Naive thymus-derived CD4-positive, alpha-beta T cell (primary cell): ENCODE results near the gene CXCL8. TPM values are rescaled to one million over a fixed set of nuclear protein-coding genes. Genes with fewer than 3 reads are reported as not detected.

ENCODE experiments used
- ATAC-seq: fragments of 150-1000 bp; cut with Tn5 transposase; 2 replicates; pipeline ENCODE4 v1.10.0; 2021; ENCODE audit warnings: mild to moderate bottlenecking, moderate library complexity
- CTCF ChIA-PET: fragments of 350-600 bp; sonication (Branson Sonifier 250); formaldehyde crosslinking; loops from one replicate; lab custom pipeline; 2021; ENCODE audit warnings: antibody characterized with exemption; lab: Charles Lee
- POLR2A ChIA-PET: fragments of 350-600 bp; sonication (Branson Sonifier 250); formaldehyde crosslinking; loops from one replicate; lab custom pipeline; 2021; ENCODE audit warnings: antibody characterized with exemption, inconsistent platforms; lab: Charles Lee
- DNase-seq, 9 donors: peaks; one replicate each; pipeline versions ENCODE4 v3.0.0 to v3.0.0-alpha.2; 2020 to 2022; ENCODE audit warnings: mixed read lengths in 1 of 9
- H3K27ac ChIP-seq: one replicate; pipeline ENCODE4 v1.7.0; 2013; ENCODE audit warnings: mild to moderate bottlenecking, low read depth, low read length, moderate library complexity
- H3K27me3 ChIP-seq, 2 donors: one replicate each; pipeline ENCODE4 v1.7.0; 2013; ENCODE audit warnings: low read length in 2 of 2, mild to moderate bottlenecking in 2 of 2, moderate library complexity in 2 of 2; ENCODE audit not compliant: control insufficient read depth in 2 of 2, insufficient read depth in 2 of 2
- H3K36me3 ChIP-seq, 3 experiments: 1 replicate in 2 of 3; 2 replicates in 1 of 3; pipeline ENCODE4 v1.7.0; 2013; ENCODE audit warnings: low read length in 3 of 3, mild to moderate bottlenecking in 3 of 3, moderate library complexity in 1 of 3; ENCODE audit not compliant: insufficient read depth in 3 of 3, control insufficient read depth in 2 of 3
- H3K4me1 ChIP-seq, 2 donors: one replicate each; pipeline ENCODE4 v1.7.0; 2013; ENCODE audit warnings: low read length in 2 of 2, mild to moderate bottlenecking in 2 of 2, moderate library complexity in 1 of 2; ENCODE audit not compliant: control insufficient read depth in 2 of 2, insufficient read depth in 2 of 2
- H3K4me3 ChIP-seq: 2 replicates; pipeline ENCODE4 v1.7.0; 2013; ENCODE audit warnings: mild to moderate bottlenecking, low read length
- H3K9me3 ChIP-seq, 3 experiments: 1 replicate in 2 of 3; 2 replicates in 1 of 3; pipeline ENCODE4 v1.7.0; 2013; ENCODE audit warnings: low read length in 3 of 3; ENCODE audit not compliant: control insufficient read depth in 2 of 3
- H3K27ac Mint-ChIP-seq, 9 donors: one replicate each; pipeline ENCODE4 v1.8.0; 2020 to 2022; ENCODE audit warnings: mixed read lengths in 9 of 9, mild to moderate bottlenecking in 8 of 9, moderate library complexity in 5 of 9, inconsistent platforms in 2 of 9
- H3K27me3 Mint-ChIP-seq, 5 donors: one replicate each; pipeline ENCODE4 v1.8.0; 2021 to 2022; ENCODE audit warnings: mixed read lengths in 5 of 5, mild to moderate bottlenecking in 1 of 5
- H3K36me3 Mint-ChIP-seq, 5 donors: one replicate each; pipeline ENCODE4 v1.8.0; 2020 to 2022; ENCODE audit warnings: mixed read lengths in 5 of 5, mild to moderate bottlenecking in 3 of 5, inconsistent platforms in 1 of 5
- H3K4me1 Mint-ChIP-seq, 7 donors: one replicate each; pipeline ENCODE4 v1.8.0; 2020 to 2022; ENCODE audit warnings: mixed read lengths in 7 of 7, mild to moderate bottlenecking in 3 of 7, inconsistent platforms in 1 of 7
- H3K4me3 Mint-ChIP-seq, 10 donors: one replicate each; pipeline ENCODE4 v1.8.0; 2020 to 2022; ENCODE audit warnings: mild to moderate bottlenecking in 10 of 10, mixed read lengths in 10 of 10, moderate library complexity in 6 of 10, inconsistent platforms in 2 of 10
- H3K9me3 Mint-ChIP-seq, 11 donors: one replicate each; pipeline ENCODE4 v1.8.0; 2020 to 2022; ENCODE audit warnings: mixed read lengths in 11 of 11, mild to moderate bottlenecking in 4 of 11, inconsistent platforms in 1 of 11, moderate library complexity in 1 of 11
- intact Hi-C, 2 donors: fragments of 100-400 bp; cut with micrococcal nuclease; formaldehyde crosslinking; loops; one replicate each; pipeline ENCODE4 v1.15.1; 2023
- polyA plus RNA-seq, 2 donors: library from polyadenylated mRNA; unstranded; fragments of 300-500 nt; fragmentation: Illumina TruSeq; gene quantifications; one replicate each; pipeline ENCODE4 v1.2.3, GENCODE V29; 2021
- total RNA-seq, 6 experiments: library from RNA in 5 of 6; stranded (reverse) in 5 of 6; gene quantifications; 1 replicate in 5 of 6; 2 replicates in 1 of 6; pipeline ENCODE4 v1.2.3 and lab custom pipeline; 2021 to 2026

CXCL8 gene
- total and polyA plus RNA-seq, 7 experiments from 2014 or later: 0.20 to 501 (median 3.6) TPM; not detected in 1

DNA sequence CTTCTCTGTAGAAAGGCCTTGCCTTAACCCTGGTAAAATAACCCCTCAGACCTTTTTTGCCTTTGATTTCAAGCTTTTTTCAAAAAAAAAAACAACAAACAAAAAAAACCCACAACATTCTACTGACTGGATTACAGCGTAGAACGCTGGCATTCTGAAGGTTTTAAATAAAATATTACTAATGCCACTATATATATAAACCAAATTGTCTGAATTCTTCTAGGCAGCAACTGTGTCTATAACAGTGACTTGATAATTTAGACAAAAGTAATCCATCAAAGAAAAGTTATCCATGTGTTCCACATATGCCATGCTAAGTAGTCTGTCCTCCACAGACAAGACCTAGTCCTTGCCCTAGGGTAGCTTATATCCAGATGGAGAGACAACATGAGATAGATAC lies 33.6 kb upstream of the CXCL8 start:
- H3K36me3 ChIP-seq: no peaks in the 10 kb centered on the region
- H3K4me3 ChIP-seq: no peak overlapping the region
- no peak overlapping the region for H3K4me3 Mint-ChIP-seq
- H3K27ac Mint-ChIP-seq: no peak overlapping the region
- no peaks in the 10 kb centered on the region for H3K4me1 ChIP-seq
- H3K27ac ChIP-seq: no peak overlapping the region
- DNase-seq (no peak), ATAC-seq (no peak)
- intact Hi-C loops: no loop called here
- H3K27me3 Mint-ChIP-seq: peaks cover 0 to 7% (median 0%) of the 10 kb centered on the region in 5 donors
- ChIA-PET POLR2A (no interaction called here), CTCF (no interaction called here)
- no peaks in the 10 kb centered on the region for H3K27me3 ChIP-seq
- peaks cover 0 to 20% (median 0%) of the 10 kb centered on the region in 7 donors for H3K4me1 Mint-ChIP-seq
- peaks cover 0 to 4% (median 0%) of the 10 kb centered on the region in 11 donors for H3K9me3 Mint-ChIP-seq
- no peaks in the 10 kb centered on the region for H3K9me3 ChIP-seq
- peaks cover 0 to 2% (median 0%) of the 10 kb centered on the region in 5 donors for H3K36me3 Mint-ChIP-seq

DNA sequence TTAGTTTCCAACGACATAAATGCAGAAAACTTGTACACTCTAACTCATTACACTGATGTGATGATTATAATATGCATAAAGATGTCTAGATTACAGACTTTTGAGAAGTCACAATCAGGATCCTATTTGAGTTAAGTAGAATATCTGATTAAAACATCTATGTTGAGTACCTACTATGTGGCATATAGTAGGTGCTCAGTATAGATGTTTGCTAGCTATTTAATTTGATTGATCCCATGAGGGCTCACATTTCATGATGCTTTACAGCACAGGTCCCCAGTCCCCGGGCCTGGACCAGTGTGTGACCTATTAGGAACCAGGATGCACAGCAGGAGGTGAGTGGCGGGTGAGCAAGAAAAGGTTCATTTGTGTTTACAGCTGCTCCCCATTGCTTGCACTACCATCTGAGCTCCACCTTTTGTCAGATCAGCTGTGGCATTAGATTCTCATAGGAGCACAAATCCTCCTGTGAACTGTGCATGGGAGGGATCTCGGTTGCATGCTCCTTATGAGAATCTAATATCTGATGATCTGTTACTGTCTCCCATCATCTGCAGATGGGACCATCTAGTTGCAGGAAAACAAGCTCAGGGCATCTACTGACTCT lies 33.0 kb upstream of the CXCL8 start:
- Histone ChIP-seq H3K4me1 (no peaks in the 10 kb centered on the region), H3K27me3 (no peaks in the 10 kb centered on the region), H3K9me3 (no peaks in the 10 kb centered on the region), H3K36me3 (no peaks in the 10 kb centered on the region), H3K27ac (no peak overlapping the region), H3K4me3 (no peak overlapping the region)
- Mint-ChIP-seq H3K36me3 (peaks cover 0 to 2% (median 0%) of the 10 kb centered on the region in 5 donors), H3K4me1 (peaks cover 0 to 21% (median 0%) of the 10 kb centered on the region in 7 donors), H3K27me3 (peaks cover 0 to 7% (median 0%) of the 10 kb centered on the region in 5 donors), H3K9me3 (peaks cover 0 to 4% (median 0%) of the 10 kb centered on the region in 11 donors), H3K4me3 (no peak overlapping the region), H3K27ac (no peak overlapping the region)
- ATAC-seq: no peak
- intact Hi-C loops: no loop called here
- CTCF ChIA-PET: no interaction called here
- POLR2A ChIA-PET: no interaction called here
- no peak for DNase-seq

DNA sequence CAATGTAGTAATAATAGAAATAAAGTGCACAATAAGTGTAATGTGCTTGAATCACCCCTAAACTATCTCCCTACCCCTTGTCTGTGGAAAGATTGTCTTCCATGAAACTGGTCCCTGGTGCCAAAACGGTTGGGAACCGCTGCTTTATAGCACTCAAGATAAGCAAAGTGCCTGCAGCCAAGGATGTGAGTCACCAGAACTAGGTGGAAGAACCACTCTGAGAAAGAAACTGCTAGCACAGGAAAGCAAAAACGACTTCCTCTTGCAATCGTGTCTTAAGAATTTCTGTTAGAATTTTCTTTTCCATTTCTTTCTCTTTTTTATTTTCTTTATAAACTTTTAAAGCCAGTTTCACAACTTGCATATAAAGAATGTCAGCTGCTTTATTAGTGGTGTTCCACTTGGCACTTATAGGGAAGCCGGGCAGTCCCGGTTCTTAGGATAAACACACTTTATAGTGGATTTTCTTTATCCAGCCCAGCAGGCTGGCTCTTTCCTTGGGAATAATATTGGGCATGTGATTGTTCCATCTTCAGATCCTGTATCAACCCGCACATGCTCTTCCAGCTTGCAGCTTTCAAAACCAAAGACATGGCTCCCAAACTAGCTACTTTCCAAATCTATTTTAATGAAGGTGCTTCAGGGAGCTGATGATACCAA lies 32.3 kb upstream of the CXCL8 start:
- Histone ChIP-seq H3K27ac (no peak overlapping the region), H3K27me3 (no peaks in the 10 kb centered on the region), H3K4me1 (no peaks in the 10 kb centered on the region), H3K4me3 (no peak overlapping the region), H3K36me3 (no peaks in the 10 kb centered on the region), H3K9me3 (no peaks in the 10 kb centered on the region)
- ChIA-PET CTCF (no interaction called here), POLR2A (interaction anchor here (0.7 kb wide), 1 partner anchor 807 kb away, joined by 3 read pairs; no protein-coding TSS in a partner anchor)
- ATAC-seq (peak; percentile 33), DNase-seq (no peak)
- Mint-ChIP-seq H3K27me3 (peaks cover 0 to 7% (median 0%) of the 10 kb centered on the region in 5 donors), H3K27ac (no peak overlapping the region), H3K9me3 (peaks cover 0 to 4% (median 0%) of the 10 kb centered on the region in 11 donors), H3K36me3 (peaks cover 0 to 2% (median 0%) of the 10 kb centered on the region in 5 donors), H3K4me1 (peaks cover 0 to 21% (median 0%) of the 10 kb centered on the region in 7 donors), H3K4me3 (peak overlapping the region in 1 of 10 donors; percentile 54)
- intact Hi-C loops: no loop called here

DNA sequence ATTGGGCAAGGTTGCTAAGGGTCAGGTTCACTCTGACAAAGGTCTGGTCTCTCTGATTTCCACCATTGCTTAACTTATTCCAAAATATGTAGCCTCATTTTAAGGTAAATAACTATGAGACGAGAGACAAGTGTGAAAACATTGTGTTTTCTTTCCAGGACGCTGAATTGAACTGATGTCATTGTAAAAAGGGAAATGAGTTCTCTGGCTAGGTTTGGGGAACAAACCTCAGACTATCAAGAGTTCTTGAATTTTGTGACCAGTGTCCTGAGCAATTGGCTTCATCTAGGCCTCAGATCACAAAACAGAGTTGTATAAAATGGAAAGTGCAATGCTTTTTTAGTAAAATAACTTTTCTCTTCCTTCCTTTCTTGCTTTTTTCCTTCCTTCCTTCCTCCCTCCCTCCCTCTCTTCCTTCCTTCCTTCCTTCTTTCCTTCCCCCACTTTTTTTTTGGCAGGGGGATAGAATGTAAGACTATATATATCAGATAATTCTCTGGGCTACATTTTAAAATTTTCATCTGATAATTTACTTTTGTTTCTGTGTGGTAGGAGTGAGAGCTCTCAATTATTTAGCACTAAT lies 30.8 kb upstream of the CXCL8 start:
- Mint-ChIP-seq H3K36me3 (peaks cover 0 to 2% (median 0%) of the 10 kb centered on the region in 5 donors), H3K27me3 (peaks cover 0 to 7% (median 0%) of the 10 kb centered on the region in 5 donors), H3K9me3 (peaks cover 0 to 4% (median 0%) of the 10 kb centered on the region in 11 donors), H3K4me1 (peaks cover 0 to 21% (median 0%) of the 10 kb centered on the region in 7 donors), H3K4me3 (no peak overlapping the region), H3K27ac (no peak overlapping the region)
- Histone ChIP-seq H3K9me3 (no peaks in the 10 kb centered on the region), H3K36me3 (no peaks in the 10 kb centered on the region), H3K4me1 (no peaks in the 10 kb centered on the region), H3K4me3 (no peak overlapping the region), H3K27me3 (no peaks in the 10 kb centered on the region), H3K27ac (no peak overlapping the region)
- peak; percentile 53 for ATAC-seq
- no peak for DNase-seq
- intact Hi-C loops: no loop called here
- ChIA-PET CTCF (no interaction called here), POLR2A (no interaction called here)

DNA sequence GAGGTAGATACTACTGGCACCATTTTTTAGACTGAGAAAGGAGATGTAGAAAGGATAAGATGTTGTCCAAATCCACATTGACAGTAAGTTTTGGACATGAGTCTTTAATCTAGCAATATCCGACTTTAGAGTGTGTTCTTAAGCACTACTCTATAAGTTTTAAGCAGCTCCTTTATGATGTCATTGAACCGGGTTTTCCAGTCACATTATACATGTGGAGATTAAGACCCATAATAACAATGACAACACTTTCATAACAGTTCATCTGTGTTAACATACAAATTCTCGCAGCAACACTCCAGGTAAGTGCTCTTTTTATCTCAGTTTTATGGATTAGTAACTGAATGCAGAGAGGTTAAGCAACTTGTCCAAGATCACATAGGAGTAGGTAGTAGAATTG lies 30.3 kb upstream of the CXCL8 start:
- ATAC-seq (no peak), DNase-seq (no peak)
- H3K4me1 ChIP-seq: no peaks in the 10 kb centered on the region
- H3K27me3 ChIP-seq: no peaks in the 10 kb centered on the region
- ChIA-PET POLR2A (no interaction called here), CTCF (no interaction called here)
- Mint-ChIP-seq H3K36me3 (peaks cover 0 to 2% (median 0%) of the 10 kb centered on the region in 5 donors), H3K27me3 (peaks cover 0 to 7% (median 0%) of the 10 kb centered on the region in 5 donors), H3K9me3 (peaks cover 0 to 4% (median 0%) of the 10 kb centered on the region in 11 donors), H3K4me1 (peaks cover 0 to 21% (median 0%) of the 10 kb centered on the region in 7 donors), H3K4me3 (no peak overlapping the region), H3K27ac (no peak overlapping the region)
- intact Hi-C loops: no loop called here
- H3K27ac ChIP-seq: no peak overlapping the region
- H3K4me3 ChIP-seq: no peak overlapping the region
- no peaks in the 10 kb centered on the region for H3K9me3 ChIP-seq
- H3K36me3 ChIP-seq: no peaks in the 10 kb centered on the region

DNA sequence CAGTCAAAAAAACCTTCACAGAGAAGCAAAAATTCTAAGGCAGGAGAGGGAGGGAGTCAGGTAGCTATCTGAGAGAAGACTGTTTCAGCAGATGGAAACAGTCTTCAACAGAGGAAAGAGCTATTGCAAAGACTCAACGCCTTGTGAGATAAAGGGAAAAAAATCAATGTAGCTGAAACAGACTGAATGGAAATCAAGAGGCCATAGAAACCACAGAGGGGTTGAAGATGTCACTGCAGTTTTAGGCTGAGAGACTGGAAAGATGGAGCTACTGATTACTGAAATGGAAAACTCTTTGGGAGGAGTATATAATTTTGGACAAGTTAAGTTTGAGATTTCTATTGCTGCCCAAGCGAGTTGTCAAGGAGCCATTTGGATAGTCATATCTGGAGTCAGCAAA lies 28.4 kb upstream of the CXCL8 start:
- peaks cover 0 to 7% (median 0%) of the 10 kb centered on the region in 5 donors for H3K27me3 Mint-ChIP-seq
- ATAC-seq (no peak), DNase-seq (no peak)
- H3K4me3 Mint-ChIP-seq: no peak overlapping the region
- Histone ChIP-seq H3K27ac (no peak overlapping the region), H3K9me3 (no peaks in the 10 kb centered on the region), H3K4me1 (no peaks in the 10 kb centered on the region), H3K36me3 (no peaks in the 10 kb centered on the region), H3K27me3 (no peaks in the 10 kb centered on the region), H3K4me3 (no peak overlapping the region)
- peaks cover 0 to 17% (median 0%) of the 10 kb centered on the region in 7 donors for H3K4me1 Mint-ChIP-seq
- no peak overlapping the region for H3K27ac Mint-ChIP-seq
- POLR2A ChIA-PET: no interaction called here
- H3K36me3 Mint-ChIP-seq: peaks cover 0 to 2% (median 0%) of the 10 kb centered on the region in 5 donors
- CTCF ChIA-PET: no interaction called here
- intact Hi-C loops: no loop called here
- H3K9me3 Mint-ChIP-seq: peaks cover 0 to 4% (median 0%) of the 10 kb centered on the region in 11 donors
